ENCODE results near the gene RUNX1. TPM values are rescaled to one million over a fixed set of nuclear protein-coding genes. Genes with fewer than 3 reads are reported as not detected.

The RUNX1 gene
- total RNA-seq, 1 experiment from 2014 or later = 86.2 TPM

GRCh38 chr21:34858559-34858958 is 190.5 kb downstream of the RUNX1 start:
- TF ChIP-seq CTCF (IDR thresholded peaks at IDR 0.05; ENCODE audit: unreplicated experiment) = no peak
- peaks cover 41% of the 10 kb centered on the region for H3K4me1 Mint-ChIP-seq (ENCODE audit: insufficient read depth, unreplicated experiment)
- peaks cover 95% of the 10 kb centered on the region for H3K36me3 Mint-ChIP-seq (ENCODE audit: insufficient read depth, unreplicated experiment)
- ChIA-PET CTCF (interaction anchor here (0.7 to 1.0 kb wide), 3 partner anchors 10 to 1060 kb away, joined by 3 read pairs; no protein-coding TSS in a partner anchor), POLR2A (interaction anchor here (1.2 to 3.0 kb wide), 8 partner anchors 9 to 61 kb away, joined by 4 to 30 read pairs (median 5); no protein-coding TSS in a partner anchor)
- intact Hi-C loops (cut with micrococcal nuclease) = no loop called here
- no peak overlapping the region for H3K4me3 Mint-ChIP-seq (ENCODE audit: unreplicated experiment)
- H3K27ac Mint-ChIP-seq (ENCODE audit: low read depth, unreplicated experiment) = peak overlapping the region; percentile 63
- BruUV-seq (replicated peaks) = no TSS peak
- no peaks in the 10 kb centered on the region for H3K27me3 Mint-ChIP-seq (ENCODE audit: insufficient read depth, unreplicated experiment)
- no peaks in the 10 kb centered on the region for H3K9me3 Mint-ChIP-seq (ENCODE audit: unreplicated experiment)
- no peak for DNase-seq (ENCODE audit: unreplicated experiment)

- H3K27me3 Mint-ChIP-seq (ENCODE audit: insufficient read depth, unreplicated experiment) = no peaks in the 10 kb centered on the region
- ChIA-PET CTCF (interaction anchor here (1.0 to 1.4 kb wide), 2 partner anchors 32 to 169 kb away, joined by 3 to 4 read pairs; no protein-coding TSS in a partner anchor), POLR2A (interaction anchor here (0.7 to 3.0 kb wide), 10 partner anchors 10 to 124 kb away, joined by 4 to 30 read pairs (median 5); no protein-coding TSS in a partner anchor)
- peak overlapping the region; percentile 63 for H3K27ac Mint-ChIP-seq (ENCODE audit: low read depth, unreplicated experiment)
- H3K4me1 Mint-ChIP-seq (ENCODE audit: insufficient read depth, unreplicated experiment) = peaks cover 35% of the 10 kb centered on the region
- DNase-seq (ENCODE audit: unreplicated experiment) = no peak
- TSS peak; percentile 0 for BruUV-seq (replicated peaks)
- TF ChIP-seq CTCF (IDR thresholded peaks at IDR 0.05; ENCODE audit: unreplicated experiment) = no peak
- no peaks in the 10 kb centered on the region for H3K9me3 Mint-ChIP-seq (ENCODE audit: unreplicated experiment)
- H3K4me3 Mint-ChIP-seq (ENCODE audit: unreplicated experiment) = no peak overlapping the region
- H3K36me3 Mint-ChIP-seq (ENCODE audit: insufficient read depth, unreplicated experiment) = peaks cover 96% of the 10 kb centered on the region
- intact Hi-C loops (cut with micrococcal nuclease) = no loop called here
Measured at GRCh38 chr21:34857874-34858273, 191.2 kb downstream of the RUNX1 start.

- Mint-ChIP-seq H3K27ac (ENCODE audit: low read depth, unreplicated experiment) (no peak overlapping the region), H3K36me3 (ENCODE audit: insufficient read depth, unreplicated experiment) (peaks cover 95% of the 10 kb centered on the region), H3K4me1 (ENCODE audit: insufficient read depth, unreplicated experiment) (peaks cover 29% of the 10 kb centered on the region), H3K9me3 (ENCODE audit: unreplicated experiment) (no peaks in the 10 kb centered on the region), H3K4me3 (ENCODE audit: unreplicated experiment) (no peak overlapping the region), H3K27me3 (ENCODE audit: insufficient read depth, unreplicated experiment) (no peaks in the 10 kb centered on the region)
- no TSS peak for BruUV-seq (replicated peaks)
- intact Hi-C loops (cut with micrococcal nuclease) = no loop called here
- DNase-seq (ENCODE audit: unreplicated experiment) = no peak
- ChIA-PET POLR2A (interaction anchor here (1.4 to 2.9 kb wide), 7 partner anchors 10 to 61 kb away, joined by 4 to 30 read pairs (median 6); no protein-coding TSS in a partner anchor), CTCF (interaction anchor here (1.0 to 1.4 kb wide), 2 partner anchors 31 to 169 kb away, joined by 3 to 4 read pairs; no protein-coding TSS in a partner anchor)
- TF ChIP-seq CTCF (IDR thresholded peaks at IDR 0.05; ENCODE audit: unreplicated experiment) = no peak
Measured at GRCh38 chr21:34857122-34857713, 191.9 kb downstream of the RUNX1 start.

DNA sequence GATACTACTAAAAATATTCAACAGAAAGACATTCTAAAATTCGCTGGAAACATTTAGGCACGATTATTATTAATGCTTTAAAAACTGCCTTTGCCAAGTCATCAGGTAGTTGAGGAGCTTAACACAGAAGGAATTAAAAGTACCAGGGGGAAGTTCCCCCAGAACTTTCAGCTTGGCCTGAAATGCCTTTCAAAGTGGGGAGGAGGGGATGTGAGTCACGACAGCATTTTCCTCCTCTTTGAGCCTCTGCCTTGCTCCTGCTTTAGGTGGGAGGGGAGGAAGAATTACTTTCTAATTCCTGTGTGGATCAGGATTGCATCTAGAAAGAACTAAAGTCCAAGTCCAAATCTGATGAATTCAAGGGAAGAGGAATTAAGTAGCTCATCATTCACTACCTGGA is 196.7 kb downstream of the RUNX1 start:
- Mint-ChIP-seq H3K27ac (ENCODE audit: low read depth, unreplicated experiment) (peak overlapping the region; percentile 23), H3K9me3 (ENCODE audit: unreplicated experiment) (no peaks in the 10 kb centered on the region), H3K36me3 (ENCODE audit: insufficient read depth, unreplicated experiment) (peaks cover 69% of the 10 kb centered on the region), H3K4me1 (ENCODE audit: insufficient read depth, unreplicated experiment) (peaks cover 4% of the 10 kb centered on the region), H3K4me3 (ENCODE audit: unreplicated experiment) (no peak overlapping the region), H3K27me3 (ENCODE audit: insufficient read depth, unreplicated experiment) (no peaks in the 10 kb centered on the region)
- ChIA-PET POLR2A (interaction anchor here (1.2 kb wide), 1 partner anchor 45 kb away, joined by 4 read pairs; no protein-coding TSS in a partner anchor), CTCF (interaction anchor here (0.6 to 0.7 kb wide), 2 partner anchors 11 to 1261 kb away, joined by 3 to 4 read pairs; no protein-coding TSS in a partner anchor)
- intact Hi-C loops (cut with micrococcal nuclease) = no loop called here
- TF ChIP-seq CTCF (IDR thresholded peaks at IDR 0.05; ENCODE audit: unreplicated experiment) = no peak
- no peak for DNase-seq (ENCODE audit: unreplicated experiment)
- no TSS peak for BruUV-seq (replicated peaks)
